Measurements from ENCODE around the gene CFAP45.

Gene CFAP45

GRCh38 chr1:159935719-159936272 is 35.8 kb upstream of the CFAP45 start:
- no peak for DNase-seq (ENCODE audit: low read depth)
- H3K4me3 ChIP-seq (ENCODE audit: low read length): no peak overlapping the region
- TF ChIP-seq CTCF (conservative IDR thresholded peaks at IDR 0.05; ENCODE audit: low read length): no peak

- no peak overlapping the region for H3K4me3 ChIP-seq (ENCODE audit: low read length)
- no peak for DNase-seq (ENCODE audit: low read depth)
- TF ChIP-seq CTCF (conservative IDR thresholded peaks at IDR 0.05; ENCODE audit: low read length): no peak
Measured at GRCh38 chr1:159935305-159935704, 35.3 kb upstream of the CFAP45 start.

GRCh38 chr1:159934136-159935039 is 34.4 kb upstream of the CFAP45 start:
- TF ChIP-seq CTCF (conservative IDR thresholded peaks at IDR 0.05; ENCODE audit: low read length): no peak
- no peak overlapping the region for H3K4me3 ChIP-seq (ENCODE audit: low read length)
- DNase-seq (ENCODE audit: low read depth): no peak

- no peak overlapping the region for H3K4me3 ChIP-seq (ENCODE audit: low read length)
- TF ChIP-seq CTCF (conservative IDR thresholded peaks at IDR 0.05; ENCODE audit: low read length): no peak
- no peak for DNase-seq (ENCODE audit: low read depth)
Measured at GRCh38 chr1:159933347-159933746, 33.4 kb upstream of the CFAP45 start.

- TF ChIP-seq CTCF (conservative IDR thresholded peaks at IDR 0.05; ENCODE audit: low read length): no peak
- no peak for DNase-seq (ENCODE audit: low read depth)
Measured at GRCh38 chr1:159932296-159933285, 32.6 kb upstream of the CFAP45 start.

GRCh38 chr1:159931795-159932173 is 31.8 kb upstream of the CFAP45 start:
- no peak for TF ChIP-seq CTCF (conservative IDR thresholded peaks at IDR 0.05; ENCODE audit: low read length)
- no peak for DNase-seq (ENCODE audit: low read depth)
- no peak overlapping the region for H3K4me3 ChIP-seq (ENCODE audit: low read length)

More at GRCh38 chr1:159932296-159933285, 32.6 kb upstream of the CFAP45 start:
- H3K4me3 ChIP-seq (ENCODE audit: low read length): no peak overlapping the region

All from AG10803 (cell line).